Measurements from ENCODE around the gene CADM2.

CADM2 gene

GRCh38 chr3:85476891-85477495 is 518.2 kb downstream of the CADM2 start:
- no peak overlapping the region for H3K4me2 ChIP-seq (ENCODE audit: low read length)
- no peaks in the 10 kb centered on the region for H3K27me3 ChIP-seq (ENCODE audit: control insufficient read depth, low read length)
- no peaks in the 10 kb centered on the region for H3K79me2 ChIP-seq (ENCODE audit: control insufficient read depth, low read length)
- H3K36me3 ChIP-seq (ENCODE audit: control insufficient read depth, low read length), result no peaks in the 10 kb centered on the region
- no peaks in the 10 kb centered on the region for H3K9me2 ChIP-seq (replicated peaks; ENCODE audit: control insufficient read depth, low read length)
- no peak for TF ChIP-seq CTCF (IDR thresholded peaks at IDR 0.05; ENCODE audit: low read depth, low read length, poor library complexity, severe bottlenecking)
- no peak for TF ChIP-seq EZH2phosphoT487 (IDR thresholded peaks at IDR 0.05; ENCODE audit: borderline replicate concordance, low read length)
- no peaks in the 10 kb centered on the region for H3K4me1 ChIP-seq (ENCODE audit: control insufficient read depth, low read length)
- H3K27ac ChIP-seq (ENCODE audit: low read depth, low read length), result no peak overlapping the region
- no peaks in the 10 kb centered on the region for H4K20me1 ChIP-seq (ENCODE audit: control insufficient read depth, insufficient read depth, low read depth, low read length)
- no peak overlapping the region for H3K4me3 ChIP-seq (ENCODE audit: low read length)
- H3F3A ChIP-seq (ENCODE audit: control insufficient read depth, insufficient read depth), result no peaks in the 10 kb centered on the region
- no peaks in the 10 kb centered on the region for H3K9me3 ChIP-seq (ENCODE audit: control insufficient read depth, insufficient read depth, low read length)

- no peak overlapping the region for H3K4me2 ChIP-seq (ENCODE audit: low read length)
Measured at GRCh38 chr3:85481411-85482212, 522.8 kb downstream of the CADM2 start.

GRCh38 chr3:85482213-85482490 is 523.4 kb downstream of the CADM2 start:
- Histone ChIP-seq H3K9me2 (replicated peaks; ENCODE audit: control insufficient read depth, low read length) (no peaks in the 10 kb centered on the region), H3K4me3 (ENCODE audit: low read length) (no peak overlapping the region), H3F3A (ENCODE audit: control insufficient read depth, insufficient read depth) (no peaks in the 10 kb centered on the region), H3K27ac (ENCODE audit: low read depth, low read length) (no peak overlapping the region), H3K4me1 (ENCODE audit: control insufficient read depth, low read length) (no peaks in the 10 kb centered on the region), H3K79me2 (ENCODE audit: control insufficient read depth, low read length) (no peaks in the 10 kb centered on the region), H3K4me2 (ENCODE audit: low read length) (no peak overlapping the region), H3K36me3 (ENCODE audit: control insufficient read depth, low read length) (no peaks in the 10 kb centered on the region), H3K27me3 (ENCODE audit: control insufficient read depth, low read length) (no peaks in the 10 kb centered on the region), H3K9me3 (ENCODE audit: control insufficient read depth, insufficient read depth, low read length) (no peaks in the 10 kb centered on the region), H4K20me1 (ENCODE audit: control insufficient read depth, insufficient read depth, low read depth, low read length) (no peaks in the 10 kb centered on the region)
- TF ChIP-seq CTCF (IDR thresholded peaks at IDR 0.05; ENCODE audit: low read depth, low read length, poor library complexity, severe bottlenecking), result no peak
- TF ChIP-seq EZH2phosphoT487 (IDR thresholded peaks at IDR 0.05; ENCODE audit: borderline replicate concordance, low read length), result no peak

More at GRCh38 chr3:85481411-85482212, 522.8 kb downstream of the CADM2 start:
- Histone ChIP-seq H3K27ac (ENCODE audit: low read depth, low read length) (no peak overlapping the region), H3K4me1 (ENCODE audit: control insufficient read depth, low read length) (no peaks in the 10 kb centered on the region), H3K27me3 (ENCODE audit: control insufficient read depth, low read length) (no peaks in the 10 kb centered on the region), H3K9me3 (ENCODE audit: control insufficient read depth, insufficient read depth, low read length) (no peaks in the 10 kb centered on the region), H3F3A (ENCODE audit: control insufficient read depth, insufficient read depth) (no peaks in the 10 kb centered on the region), H3K9me2 (replicated peaks; ENCODE audit: control insufficient read depth, low read length) (no peaks in the 10 kb centered on the region), H3K79me2 (ENCODE audit: control insufficient read depth, low read length) (no peaks in the 10 kb centered on the region), H3K36me3 (ENCODE audit: control insufficient read depth, low read length) (no peaks in the 10 kb centered on the region), H4K20me1 (ENCODE audit: control insufficient read depth, insufficient read depth, low read depth, low read length) (no peaks in the 10 kb centered on the region), H3K4me3 (ENCODE audit: low read length) (no peak overlapping the region)
- no peak for TF ChIP-seq EZH2phosphoT487 (IDR thresholded peaks at IDR 0.05; ENCODE audit: borderline replicate concordance, low read length)
- no peak for TF ChIP-seq CTCF (IDR thresholded peaks at IDR 0.05; ENCODE audit: low read depth, low read length, poor library complexity, severe bottlenecking)

Data from DOHH2 (cell line).